GM18508 (cell line): ENCODE results near the gene INSRR.

ENCODE experiments used
- ATAC-seq: cut with Tn5 transposase; IDR thresholded peaks from one replicate; pipeline ENCODE4 v1.9.1; 2021; ENCODE audit warnings: moderate number of reproducible peaks; ENCODE audit not compliant: insufficient read depth, unreplicated experiment

The INSRR gene

GRCh38 chr1:156809711-156810366, 49.1 kb downstream of the INSRR start:
- no peak for ATAC-seq

GRCh38 chr1:156809281-156809680, 49.6 kb downstream of the INSRR start:
- ATAC-seq: no peak

- ATAC-seq: no peak
Observed at GRCh38 chr1:156808186-156809030, 50.5 kb downstream of the INSRR start.

DNA sequence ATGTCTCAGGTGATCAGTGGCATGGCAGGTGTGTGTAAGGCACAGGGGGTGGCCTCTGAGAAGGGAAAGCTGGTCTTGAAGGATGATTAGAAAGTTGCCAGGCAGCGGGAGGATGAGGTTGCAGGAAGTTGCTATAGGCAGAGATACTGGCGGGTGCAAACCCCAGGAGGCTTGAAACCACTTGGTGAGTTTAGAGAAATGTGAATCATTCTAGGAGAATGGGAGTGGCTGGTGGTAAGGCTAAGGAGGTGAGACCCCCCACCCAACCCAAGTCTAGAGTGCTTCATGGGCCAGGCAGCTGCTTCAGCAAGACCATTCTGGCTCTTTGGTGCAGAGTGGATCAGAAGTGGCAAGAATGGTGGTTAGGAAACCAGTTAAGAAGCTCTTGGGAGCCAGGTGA, 51.3 kb downstream of the INSRR start:
- ATAC-seq: no peak

DNA sequence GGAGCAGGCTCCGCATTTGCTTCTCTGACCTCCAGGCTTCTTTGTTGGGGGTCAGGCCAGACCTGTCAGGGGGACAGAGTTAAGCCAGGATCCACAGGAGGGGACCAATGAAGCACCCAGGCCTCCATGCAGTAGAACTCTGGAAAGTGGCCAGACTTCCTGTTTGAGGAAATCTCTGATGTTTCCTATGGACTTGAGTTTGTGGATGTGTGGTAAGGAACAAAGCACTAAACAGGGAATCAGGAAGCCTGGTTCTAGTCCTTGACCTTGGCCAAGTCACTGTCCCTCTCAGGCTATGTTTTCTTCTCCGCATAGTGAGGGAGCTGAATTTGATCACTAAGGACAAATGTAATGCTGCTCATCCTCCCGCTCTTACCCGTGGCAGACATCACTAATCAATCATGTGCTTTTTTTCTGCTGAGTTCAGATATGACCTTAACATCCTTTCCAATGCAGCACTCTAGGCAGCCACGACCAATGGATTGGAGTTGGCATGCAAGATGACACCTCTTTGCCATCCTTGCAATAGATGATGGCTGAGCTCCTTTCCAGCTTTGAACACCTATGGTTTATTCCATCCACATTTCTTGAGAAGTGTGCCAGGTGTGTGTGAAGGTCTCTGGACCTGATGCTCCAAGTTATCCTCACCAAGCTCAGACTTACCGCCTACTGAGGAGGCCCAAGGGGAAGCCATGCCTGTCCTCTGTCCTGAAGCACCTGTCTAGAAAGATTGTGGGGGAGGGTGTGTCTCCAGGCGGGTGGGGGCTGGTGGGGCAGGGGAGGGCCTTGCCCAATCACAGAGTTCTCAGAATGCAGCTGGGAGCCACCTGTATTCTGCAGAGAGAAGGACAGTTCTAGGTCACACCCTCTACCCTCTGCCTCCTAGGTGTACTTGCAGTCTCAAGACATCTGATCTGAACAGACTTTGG, 52.1 kb downstream of the INSRR start:
- no peak for ATAC-seq

- ATAC-seq: no peak
Observed at GRCh38 chr1:156805766-156806511, 53.0 kb downstream of the INSRR start.

GRCh38 chr1:156804572-156805243, 54.2 kb downstream of the INSRR start:
- no peak for ATAC-seq

DNA sequence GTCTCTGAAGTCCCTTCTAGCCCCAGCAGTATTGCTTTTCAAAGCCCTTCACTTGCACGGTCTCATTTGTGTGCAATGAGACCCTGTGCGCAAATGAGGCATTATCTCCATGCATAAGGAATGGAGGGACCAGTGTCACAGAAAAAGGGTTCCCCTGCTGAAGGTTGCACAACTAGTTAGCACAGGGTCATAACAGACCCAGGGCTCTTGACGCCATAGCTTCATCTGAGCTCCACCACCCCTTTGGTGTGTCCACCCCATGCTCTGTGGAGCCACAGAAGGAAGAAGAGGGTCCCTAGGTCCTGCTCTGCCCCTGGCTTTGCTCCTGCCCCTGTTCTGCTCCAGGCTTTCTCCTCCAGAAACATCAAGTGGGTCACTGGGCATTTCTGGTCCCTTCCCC, 54.9 kb downstream of the INSRR start:
- no peak for ATAC-seq

DNA sequence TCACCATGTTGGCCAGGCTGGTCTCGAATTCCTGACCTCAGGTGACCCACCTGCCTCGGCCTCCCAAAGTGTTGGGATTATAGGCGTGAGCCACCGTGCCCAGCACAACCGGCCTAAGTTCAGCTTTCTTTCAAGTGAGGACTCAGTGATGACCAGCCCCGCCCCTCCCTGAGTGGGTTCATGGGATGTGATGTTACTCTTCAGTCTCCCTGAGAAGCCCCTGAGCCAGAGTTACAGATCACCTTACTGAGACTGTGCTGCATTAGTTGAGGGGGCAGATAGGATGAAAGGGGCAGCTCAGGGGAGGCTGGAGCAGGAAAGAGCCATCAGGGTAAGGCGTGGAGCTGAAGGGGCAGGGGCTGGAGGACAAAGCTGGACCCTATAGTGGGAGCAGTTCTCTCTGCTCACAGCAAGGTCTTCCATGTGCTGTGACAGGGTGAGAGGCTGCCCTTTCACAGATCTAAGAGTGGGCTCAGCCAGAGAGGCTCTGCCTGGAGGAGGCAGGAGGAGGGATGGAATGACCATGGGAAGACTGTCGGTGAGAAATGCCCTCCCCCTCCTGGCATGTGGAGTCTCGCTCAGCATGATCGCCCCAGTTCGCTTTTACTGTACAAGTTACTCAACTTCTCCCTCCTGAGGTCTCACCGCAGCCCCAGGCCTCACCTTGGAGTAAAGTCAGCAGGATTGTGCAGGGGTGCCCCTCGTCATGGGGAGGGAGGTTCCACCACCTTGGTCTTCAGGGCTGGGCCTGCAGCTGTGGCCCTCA, 55.6 kb downstream of the INSRR start:
- ATAC-seq: no peak

GRCh38 chr1:156802421-156802935, 56.4 kb downstream of the INSRR start:
- no peak for ATAC-seq

DNA sequence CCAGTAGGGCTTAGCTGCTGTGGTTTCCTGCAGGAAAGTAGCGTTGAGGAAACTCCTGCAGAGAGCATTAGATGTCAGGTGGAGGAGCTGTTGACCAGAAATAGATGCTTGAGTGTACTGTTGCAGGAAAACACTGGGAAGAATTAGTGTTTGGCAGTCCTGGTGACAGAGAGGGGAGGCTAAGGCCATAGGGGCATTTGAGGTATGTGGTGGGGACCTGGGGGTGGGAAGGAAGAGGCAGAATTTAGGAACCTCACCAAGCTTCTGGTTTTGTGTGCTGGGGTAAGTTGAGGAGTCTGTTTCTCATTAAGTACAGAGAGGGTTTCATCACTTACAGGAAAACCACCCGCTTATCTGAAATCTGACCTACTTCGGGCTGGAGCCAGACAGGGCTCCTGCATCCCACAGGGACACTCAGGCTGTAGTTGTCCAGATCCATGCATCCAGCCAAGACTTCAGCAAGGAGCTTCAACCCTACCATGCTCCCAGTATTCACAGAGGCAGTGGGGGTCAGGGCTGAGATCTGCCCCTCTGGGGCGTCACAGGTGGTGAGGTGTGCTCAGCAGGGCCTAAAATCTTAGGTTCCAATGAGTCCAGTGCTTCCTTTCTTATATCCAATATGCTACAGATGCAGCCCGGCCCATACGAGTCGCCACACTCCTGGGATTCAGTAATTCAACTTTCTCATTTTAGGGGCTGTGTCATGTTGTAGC, 57.4 kb downstream of the INSRR start:
- no peak for ATAC-seq

- no peak for ATAC-seq
Observed at GRCh38 chr1:156797212-156797871, 61.6 kb downstream of the INSRR start.

DNA sequence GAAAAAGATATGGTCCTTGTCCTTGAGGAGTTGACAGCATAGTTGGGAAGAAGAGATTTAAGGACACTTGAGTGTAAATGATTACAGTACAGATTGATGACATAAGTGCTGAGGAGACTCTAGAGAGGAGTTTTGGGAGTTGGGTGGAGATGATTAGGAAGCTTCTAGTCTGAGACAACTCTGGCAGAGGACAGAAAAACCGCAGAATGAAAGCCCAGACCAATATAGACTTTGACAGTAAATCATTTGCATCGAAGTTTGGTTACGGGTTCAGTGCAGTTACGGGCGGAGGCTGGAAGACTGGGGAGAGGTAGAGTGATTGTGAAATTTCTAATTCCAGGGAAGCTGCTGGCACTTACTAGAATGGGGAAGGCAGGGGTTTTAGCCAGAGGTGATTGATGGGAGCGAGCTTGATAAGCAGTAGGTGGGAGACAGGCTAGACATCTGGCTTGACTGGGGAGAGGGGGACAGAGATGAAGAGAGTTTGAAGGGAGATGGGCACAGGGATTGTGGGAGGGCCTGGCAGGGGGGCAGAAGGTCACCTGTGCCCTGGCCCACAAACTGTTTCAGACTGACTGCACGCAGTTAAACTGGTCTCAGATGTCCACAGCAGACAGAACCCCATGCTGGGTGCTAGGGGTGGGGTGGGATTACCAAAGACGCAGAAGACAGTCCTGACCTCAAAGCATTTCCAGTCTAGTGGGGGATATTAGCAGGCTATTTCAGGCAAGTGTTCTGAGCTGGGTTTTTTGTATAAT, 62.4 kb downstream of the INSRR start:
- no peak for ATAC-seq

DNA sequence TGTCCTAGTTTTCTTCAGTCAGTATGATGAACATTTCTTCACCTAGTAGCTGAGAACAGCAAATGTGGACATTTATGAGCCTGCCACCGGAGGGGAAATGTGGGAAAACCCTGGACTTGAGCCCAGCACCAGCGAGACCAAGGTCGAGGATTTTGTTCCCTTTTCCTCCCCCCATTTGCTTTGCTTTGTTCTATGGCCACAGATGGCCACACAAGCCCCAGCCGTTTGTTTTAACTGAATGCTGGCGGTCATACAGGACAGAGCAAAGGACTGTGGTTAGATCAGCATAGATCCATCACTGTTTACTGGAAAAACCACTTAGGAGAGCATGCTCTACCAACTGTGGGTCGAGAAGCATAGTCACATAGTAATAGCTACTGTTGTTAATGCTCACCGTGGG, 63.1 kb downstream of the INSRR start:
- ATAC-seq: no peak

DNA sequence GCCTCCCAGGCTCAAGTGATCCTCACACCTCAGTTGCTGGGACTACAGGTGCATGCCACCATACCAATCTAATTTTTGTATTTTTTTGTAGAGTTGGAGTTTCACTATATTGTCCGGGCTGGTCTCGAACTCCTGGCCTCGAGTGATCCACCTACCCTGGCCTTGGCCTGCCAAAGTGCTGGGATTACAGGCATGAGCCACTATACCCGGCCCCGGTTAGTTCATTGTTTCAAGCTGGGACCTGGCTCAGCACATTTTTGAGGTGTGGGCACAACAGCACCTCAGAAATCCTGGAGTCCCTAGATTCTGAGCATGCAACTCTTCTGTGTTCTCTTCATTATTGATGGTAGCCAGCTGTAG, 63.6 kb downstream of the INSRR start:
- ATAC-seq: no peak

DNA sequence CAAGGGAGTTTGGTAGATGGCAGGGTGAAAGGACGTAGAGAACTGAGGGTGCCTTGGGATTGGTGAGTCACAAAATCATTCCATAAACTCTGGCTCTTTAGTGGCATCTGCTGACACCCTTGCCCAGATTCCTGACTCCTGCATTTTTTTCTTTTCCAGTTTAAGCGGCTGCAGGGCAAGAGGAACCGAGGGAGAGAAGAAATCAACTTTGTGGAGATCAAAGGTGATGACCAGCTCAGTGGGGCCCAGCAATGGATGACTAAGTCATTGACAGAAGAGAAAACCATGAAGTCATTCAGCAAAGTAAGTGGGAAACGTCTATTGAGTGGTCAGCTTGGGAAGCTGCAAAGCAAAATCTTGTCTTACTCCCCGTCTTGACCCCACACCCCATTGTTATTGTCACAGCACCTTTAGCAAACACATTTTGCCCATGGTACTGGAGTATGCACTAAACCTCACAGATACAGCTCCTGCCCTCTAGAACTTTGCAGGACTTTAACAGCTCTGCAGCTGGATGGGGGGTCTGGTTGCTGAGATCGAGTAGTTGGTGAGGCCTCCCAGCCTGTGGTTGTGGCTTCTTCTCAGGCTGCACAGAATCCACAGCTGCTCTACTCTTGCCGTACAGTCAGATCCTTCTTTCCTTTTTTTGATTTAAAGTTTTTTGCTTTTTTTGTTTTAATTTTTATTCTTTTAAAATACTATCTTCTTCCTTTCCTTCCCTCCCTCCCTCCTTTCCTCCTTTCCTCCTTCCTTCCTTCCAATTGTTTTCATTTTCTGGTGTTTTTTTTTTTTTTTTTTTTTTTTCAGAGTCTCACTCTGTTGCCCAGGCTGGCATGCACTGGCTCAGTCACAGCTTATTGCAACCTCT, 64.2 kb downstream of the INSRR start:
- no peak for ATAC-seq
